ENCODE data around the gene ZFHX3.

GRCh38 chr16:72824027-72824426 lies 223.9 kb downstream of the ZFHX3 start:
- TF ChIP-seq ARID2 (IDR thresholded peaks at IDR 0.05), result no peak
- no peak for TF ChIP-seq CBX2 (IDR thresholded peaks at IDR 0.05; ENCODE audit: insufficient read depth, low read length, poor library complexity, severe bottlenecking)
- TF ChIP-seq, protein P1, sequence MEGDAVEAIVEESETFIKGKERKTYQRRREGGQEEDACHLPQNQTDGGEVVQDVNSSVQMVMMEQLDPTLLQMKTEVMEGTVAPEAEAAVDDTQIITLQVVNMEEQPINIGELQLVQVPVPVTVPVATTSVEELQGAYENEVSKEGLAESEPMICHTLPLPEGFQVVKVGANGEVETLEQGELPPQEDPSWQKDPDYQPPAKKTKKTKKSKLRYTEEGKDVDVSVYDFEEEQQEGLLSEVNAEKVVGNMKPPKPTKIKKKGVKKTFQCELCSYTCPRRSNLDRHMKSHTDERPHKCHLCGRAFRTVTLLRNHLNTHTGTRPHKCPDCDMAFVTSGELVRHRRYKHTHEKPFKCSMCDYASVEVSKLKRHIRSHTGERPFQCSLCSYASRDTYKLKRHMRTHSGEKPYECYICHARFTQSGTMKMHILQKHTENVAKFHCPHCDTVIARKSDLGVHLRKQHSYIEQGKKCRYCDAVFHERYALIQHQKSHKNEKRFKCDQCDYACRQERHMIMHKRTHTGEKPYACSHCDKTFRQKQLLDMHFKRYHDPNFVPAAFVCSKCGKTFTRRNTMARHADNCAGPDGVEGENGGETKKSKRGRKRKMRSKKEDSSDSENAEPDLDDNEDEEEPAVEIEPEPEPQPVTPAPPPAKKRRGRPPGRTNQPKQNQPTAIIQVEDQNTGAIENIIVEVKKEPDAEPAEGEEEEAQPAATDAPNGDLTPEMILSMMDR (IDR thresholded peaks at IDR 0.05 in 2 of 3, conservative IDR thresholded peaks at IDR 0.05 in 1 of 3; ENCODE audit: insufficient read depth in 2 of 3, low read depth in 1 of 3, low read length in 3 of 3), result no peak

Measured in K562 (cell line).